SU-DHL-6 (cell line): Measurements from ENCODE around the gene ATG4A.

Source experiments
- H2AFZ ChIP-seq: fragments of 200-600 bp; sonication (generic); 2 replicates; pipeline ENCODE4 v1.6.1; 2014; ENCODE audit warnings: low read depth, mild to moderate bottlenecking, moderate library complexity, mixed read lengths, antibody characterized with exemption, low read length; ENCODE audit not compliant: severe bottlenecking
- H3F3A ChIP-seq: fragments of 200-600 bp; shearing (Covaris generic); 2 replicates; pipeline ENCODE4 v1.6.0; 2016; ENCODE audit warnings: antibody characterized with exemption, mild to moderate bottlenecking; ENCODE audit not compliant: insufficient read depth
- H3K27ac ChIP-seq: fragments of 200-600 bp; sonication (generic); 2 replicates; pipeline ENCODE4 v1.5.1; 2016; ENCODE audit warnings: low read depth, mild to moderate bottlenecking, low read length, moderate library complexity, mixed read lengths
- H3K27me3 ChIP-seq: fragments of 200-600 bp; sonication (generic), shearing (Covaris generic); 2 replicates; pipeline ENCODE4 v1.6.0; 2014; ENCODE audit warnings: mild to moderate bottlenecking, low read length
- H3K36me3 ChIP-seq: fragments of 200-600 bp; sonication (generic); 2 replicates; pipeline ENCODE4 v1.6.1; 2014; ENCODE audit warnings: mild to moderate bottlenecking, low read length, mixed read lengths
- H3K4me2 ChIP-seq: fragments of 300-600, 200-600 bp; shearing (Covaris generic), sonication (generic); 2 replicates; pipeline ENCODE4 v1.6.0; 2014; ENCODE audit warnings: low read length, low read depth, mild to moderate bottlenecking; ENCODE audit not compliant: poor library complexity, severe bottlenecking
- H3K4me3 ChIP-seq: fragments of 200-600 bp; sonication (generic); 2 replicates; pipeline ENCODE4 v1.5.1; 2014; ENCODE audit warnings: antibody characterized with exemption, low read length, mild to moderate bottlenecking, mixed read lengths; ENCODE audit not compliant: insufficient read depth, poor library complexity, severe bottlenecking
- H3K79me2 ChIP-seq: fragments of 200-600 bp; sonication (generic); 2 replicates; pipeline ENCODE4 v1.6.1; 2014; ENCODE audit warnings: mild to moderate bottlenecking, low read length, moderate library complexity; ENCODE audit not compliant: insufficient read depth
- H3K9ac ChIP-seq: fragments of 200-600 bp; sonication (generic); 2 replicates; pipeline ENCODE4 v1.7.0; 2014; ENCODE audit warnings: mild to moderate bottlenecking, low read length
- H3K9me2 ChIP-seq: fragments of 200-600 bp; sonication (generic); replicated peaks from 2 replicates; pipeline ENCODE4 v1.6.1; 2014; ENCODE audit warnings: low read length; ENCODE audit not compliant: insufficient read depth
- H3K9me3 ChIP-seq: fragments of 200-600 bp; sonication (generic); 2 replicates; pipeline ENCODE4 v1.6.1; 2014; ENCODE audit warnings: low read length, mixed read lengths; ENCODE audit not compliant: insufficient read depth
- H4K20me1 ChIP-seq: fragments of 200-600 bp; sonication (generic); 2 replicates; pipeline ENCODE4 v1.6.1; 2014; ENCODE audit warnings: low read depth, mild to moderate bottlenecking, antibody characterized with exemption, low read length, moderate library complexity, mixed read lengths
- EZH2phosphoT487 ChIP-seq: fragments of 200-600 bp; sonication (generic), shearing (Covaris generic); conservative IDR thresholded peaks from 2 replicates; pipeline ENCODE4 v1.6.1; 2018; ENCODE audit warnings: mild to moderate bottlenecking, antibody characterized with exemption, low read length, moderate library complexity, mixed read lengths
- TF ChIP-seq, protein P1 (sequence below): fragments of 200-600 bp; sonication (generic); IDR thresholded peaks from one replicate; pipeline ENCODE4 v1.5.1; 2017; ENCODE audit warnings: antibody characterized with exemption, mild to moderate bottlenecking, low read length, moderate library complexity; ENCODE audit not compliant: insufficient read depth, poor library complexity, severe bottlenecking

Gene ATG4A

DNA sequence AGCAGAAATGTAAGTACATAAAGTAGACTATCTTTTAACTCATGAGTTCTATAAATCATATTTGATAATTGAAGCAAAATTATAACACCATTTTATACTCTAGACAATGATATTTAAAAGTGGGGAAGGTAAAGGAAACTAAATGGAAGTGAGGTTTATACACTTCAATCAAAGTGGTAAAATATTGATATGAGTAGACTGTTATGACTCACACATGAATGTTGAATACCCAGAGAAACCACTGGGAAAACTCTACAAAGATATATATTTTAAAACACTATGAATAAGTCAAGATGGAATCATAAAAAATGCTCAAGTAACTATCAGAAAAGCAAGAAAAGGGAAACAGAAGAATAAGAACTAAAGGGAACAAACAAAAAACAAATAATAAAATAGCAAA is 38.4 kb upstream of the ATG4A start:
- no peaks in the 10 kb centered on the region for H3K36me3 ChIP-seq
- H3K4me2 ChIP-seq = no peak overlapping the region
- TF ChIP-seq EZH2phosphoT487 = no peak
- TF ChIP-seq, protein P1, sequence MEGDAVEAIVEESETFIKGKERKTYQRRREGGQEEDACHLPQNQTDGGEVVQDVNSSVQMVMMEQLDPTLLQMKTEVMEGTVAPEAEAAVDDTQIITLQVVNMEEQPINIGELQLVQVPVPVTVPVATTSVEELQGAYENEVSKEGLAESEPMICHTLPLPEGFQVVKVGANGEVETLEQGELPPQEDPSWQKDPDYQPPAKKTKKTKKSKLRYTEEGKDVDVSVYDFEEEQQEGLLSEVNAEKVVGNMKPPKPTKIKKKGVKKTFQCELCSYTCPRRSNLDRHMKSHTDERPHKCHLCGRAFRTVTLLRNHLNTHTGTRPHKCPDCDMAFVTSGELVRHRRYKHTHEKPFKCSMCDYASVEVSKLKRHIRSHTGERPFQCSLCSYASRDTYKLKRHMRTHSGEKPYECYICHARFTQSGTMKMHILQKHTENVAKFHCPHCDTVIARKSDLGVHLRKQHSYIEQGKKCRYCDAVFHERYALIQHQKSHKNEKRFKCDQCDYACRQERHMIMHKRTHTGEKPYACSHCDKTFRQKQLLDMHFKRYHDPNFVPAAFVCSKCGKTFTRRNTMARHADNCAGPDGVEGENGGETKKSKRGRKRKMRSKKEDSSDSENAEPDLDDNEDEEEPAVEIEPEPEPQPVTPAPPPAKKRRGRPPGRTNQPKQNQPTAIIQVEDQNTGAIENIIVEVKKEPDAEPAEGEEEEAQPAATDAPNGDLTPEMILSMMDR = no peak
- no peak overlapping the region for H3K4me3 ChIP-seq
- H3K9ac ChIP-seq = no peak overlapping the region
- H3K79me2 ChIP-seq = no peaks in the 10 kb centered on the region
- H3K9me3 ChIP-seq = no peaks in the 10 kb centered on the region
- H4K20me1 ChIP-seq = no peaks in the 10 kb centered on the region
- no peaks in the 10 kb centered on the region for H3F3A ChIP-seq
- H3K27ac ChIP-seq = no peak overlapping the region
- no peak overlapping the region for H2AFZ ChIP-seq
- H3K27me3 ChIP-seq = no peaks in the 10 kb centered on the region
- no peaks in the 10 kb centered on the region for H3K9me2 ChIP-seq

DNA sequence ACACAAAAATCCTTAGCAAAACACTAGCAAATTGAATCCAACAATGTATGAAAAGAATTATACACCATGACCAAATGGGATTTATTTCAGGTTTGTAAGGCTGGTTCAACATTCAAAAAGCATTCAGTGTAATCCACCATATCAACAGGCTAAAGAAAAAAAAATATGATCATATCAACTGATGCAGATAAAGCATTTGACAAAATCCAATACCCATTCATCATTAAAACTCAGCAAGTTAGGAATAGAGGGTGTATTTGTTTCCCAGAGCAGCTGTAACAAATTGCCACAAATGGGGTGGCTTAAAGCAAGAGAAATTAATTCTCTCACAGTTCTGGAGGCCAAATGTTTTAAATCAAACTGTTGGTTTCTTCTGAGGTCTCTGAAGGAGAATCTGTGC is 36.0 kb upstream of the ATG4A start:
- no peaks in the 10 kb centered on the region for H3K79me2 ChIP-seq
- H3K27me3 ChIP-seq = no peaks in the 10 kb centered on the region
- no peaks in the 10 kb centered on the region for H3F3A ChIP-seq
- no peaks in the 10 kb centered on the region for H4K20me1 ChIP-seq
- TF ChIP-seq EZH2phosphoT487 = no peak
- TF ChIP-seq, protein P1 = no peak
- H3K36me3 ChIP-seq = no peaks in the 10 kb centered on the region
- no peak overlapping the region for H2AFZ ChIP-seq
- no peak overlapping the region for H3K27ac ChIP-seq
- H3K9ac ChIP-seq = no peak overlapping the region
- H3K4me3 ChIP-seq = no peak overlapping the region
- H3K4me2 ChIP-seq = no peak overlapping the region
- no peaks in the 10 kb centered on the region for H3K9me3 ChIP-seq
- no peaks in the 10 kb centered on the region for H3K9me2 ChIP-seq

DNA sequence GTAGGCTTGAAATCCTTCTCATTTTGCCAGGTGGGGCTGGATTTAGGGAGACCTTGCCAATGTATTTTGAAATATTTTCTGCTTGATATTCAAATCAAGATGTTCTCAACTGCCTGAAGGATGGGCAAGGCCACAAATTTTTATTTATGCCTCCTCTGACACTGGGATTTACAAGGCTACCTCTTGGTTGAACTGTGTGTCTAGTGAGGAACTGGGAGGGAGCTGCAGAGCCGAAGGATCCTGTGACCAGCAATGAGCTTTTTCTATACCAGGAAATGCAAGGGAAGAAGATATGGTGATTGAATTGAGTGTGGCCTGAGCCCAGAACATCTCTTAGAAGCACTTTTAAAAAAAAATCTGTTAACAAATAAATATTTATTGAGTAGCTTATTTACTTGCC is 31.8 kb upstream of the ATG4A start:
- no peak overlapping the region for H3K4me2 ChIP-seq
- H3K9me3 ChIP-seq = no peaks in the 10 kb centered on the region
- no peaks in the 10 kb centered on the region for H3K9me2 ChIP-seq
- H3K27me3 ChIP-seq = no peaks in the 10 kb centered on the region
- H2AFZ ChIP-seq = no peak overlapping the region
- H4K20me1 ChIP-seq = no peaks in the 10 kb centered on the region
- no peaks in the 10 kb centered on the region for H3K79me2 ChIP-seq
- no peak overlapping the region for H3K4me3 ChIP-seq
- no peak overlapping the region for H3K9ac ChIP-seq
- no peak overlapping the region for H3K27ac ChIP-seq
- TF ChIP-seq, protein P1 = no peak
- TF ChIP-seq EZH2phosphoT487 = no peak
- no peaks in the 10 kb centered on the region for H3K36me3 ChIP-seq
- H3F3A ChIP-seq = no peaks in the 10 kb centered on the region

DNA sequence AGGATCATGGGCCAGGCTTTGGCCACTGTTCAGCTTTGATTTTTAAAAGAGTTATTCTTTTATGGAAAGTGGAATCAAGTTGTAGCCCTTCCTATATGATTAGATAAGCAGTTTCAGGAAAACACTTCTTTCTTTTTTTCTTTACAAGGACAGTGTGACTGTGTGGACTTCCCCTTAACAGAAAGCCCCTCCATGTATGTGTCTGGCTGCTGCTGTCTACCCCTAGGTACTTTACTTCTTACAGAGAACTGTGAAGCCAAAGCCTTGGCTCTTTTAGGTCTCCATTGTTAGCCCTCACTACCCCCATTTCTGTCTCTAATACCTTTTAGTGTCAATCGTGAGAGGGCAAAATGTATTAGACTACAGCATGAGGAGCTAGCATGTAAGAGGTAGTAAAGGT is 27.6 kb upstream of the ATG4A start:
- Histone ChIP-seq H4K20me1 (no peaks in the 10 kb centered on the region), H3K9me3 (no peaks in the 10 kb centered on the region), H2AFZ (no peak overlapping the region), H3K27me3 (no peaks in the 10 kb centered on the region), H3K4me2 (no peak overlapping the region), H3K9me2 (no peaks in the 10 kb centered on the region), H3K4me3 (no peak overlapping the region), H3F3A (no peaks in the 10 kb centered on the region), H3K27ac (no peak overlapping the region), H3K79me2 (no peaks in the 10 kb centered on the region), H3K9ac (no peak overlapping the region), H3K36me3 (no peaks in the 10 kb centered on the region)
- no peak for TF ChIP-seq EZH2phosphoT487
- TF ChIP-seq, protein P1 = no peak
